NCI-H526 treated with DMSO at 0.1 percent for 48 hours (cell line): Measurements from ENCODE around the gene CYP1A1.
"Not testable (repeated sequence)": the region's sequence is repeated elsewhere in the genome, so short reads cannot be mapped to it uniquely, and the experiment has no call there.

ENCODE experiments used
- DNase-seq: peaks from one replicate; lab custom pipeline; 2025; lab: John Stamatoyannopoulos, UW

Gene CYP1A1

GRCh38 chr15:74738239-74738638 is 12.9 kb upstream of the CYP1A1 start:
- DNase-seq = not testable (repeated sequence)

DNA sequence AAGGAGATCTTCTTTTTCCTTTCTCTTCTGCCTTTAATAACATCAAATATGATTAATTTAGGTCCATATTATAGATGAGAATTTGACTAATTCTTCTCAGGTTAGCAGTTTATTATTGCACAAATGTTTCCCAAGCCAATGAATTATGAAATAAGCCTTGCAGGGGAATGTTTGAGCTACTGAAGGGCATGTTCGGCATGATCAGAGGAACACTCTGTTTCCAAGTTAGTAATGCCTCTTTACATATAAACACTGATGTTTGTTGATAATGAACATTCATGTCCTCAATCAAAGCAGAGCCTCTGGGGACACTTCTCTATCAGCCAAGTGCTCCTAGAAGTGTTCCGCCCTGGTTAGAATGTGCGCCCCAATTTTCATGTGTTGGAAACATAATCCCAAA is 10.0 kb upstream of the CYP1A1 start:
- DNase-seq = no peak

DNA sequence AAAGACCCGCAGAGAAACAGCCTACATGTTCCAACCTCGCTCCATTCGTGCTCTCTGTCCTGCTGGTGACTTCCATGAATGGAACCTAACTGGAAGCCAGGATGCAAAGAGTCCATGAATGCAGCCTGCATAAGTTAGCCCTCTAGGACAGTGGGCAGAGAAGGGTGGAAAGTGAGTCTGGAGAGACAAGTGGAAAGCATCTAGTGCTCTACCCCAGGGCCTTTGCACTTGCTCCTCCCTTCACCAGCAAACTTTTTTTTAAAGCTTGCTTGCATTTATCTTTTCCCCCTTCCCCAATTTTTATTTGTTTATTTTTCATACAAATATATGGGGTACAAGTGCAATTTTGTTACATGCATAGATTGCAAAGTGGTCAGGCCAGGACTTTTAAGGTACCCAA is 7.9 kb upstream of the CYP1A1 start:
- DNase-seq = no peak

DNA sequence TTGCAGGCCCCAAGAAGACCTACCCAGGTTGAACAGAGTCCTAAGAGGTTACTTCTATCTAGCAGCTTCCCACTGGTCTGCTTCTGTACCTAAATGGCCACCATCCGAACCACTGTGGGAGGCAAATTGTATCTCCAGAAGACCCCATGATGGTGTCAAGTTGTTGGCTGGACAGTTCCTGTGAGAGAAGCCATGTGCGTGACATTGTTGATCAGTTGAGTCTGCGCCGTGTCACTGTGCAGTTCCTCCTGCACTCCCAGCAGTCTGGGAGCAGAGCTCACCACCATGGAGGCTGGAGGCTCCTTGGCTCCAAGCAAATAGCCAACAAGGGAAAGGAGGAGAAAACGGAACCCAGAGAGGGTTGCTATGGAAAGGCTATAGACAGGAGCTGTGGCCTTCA is 7.5 kb upstream of the CYP1A1 start:
- DNase-seq = no peak

DNA sequence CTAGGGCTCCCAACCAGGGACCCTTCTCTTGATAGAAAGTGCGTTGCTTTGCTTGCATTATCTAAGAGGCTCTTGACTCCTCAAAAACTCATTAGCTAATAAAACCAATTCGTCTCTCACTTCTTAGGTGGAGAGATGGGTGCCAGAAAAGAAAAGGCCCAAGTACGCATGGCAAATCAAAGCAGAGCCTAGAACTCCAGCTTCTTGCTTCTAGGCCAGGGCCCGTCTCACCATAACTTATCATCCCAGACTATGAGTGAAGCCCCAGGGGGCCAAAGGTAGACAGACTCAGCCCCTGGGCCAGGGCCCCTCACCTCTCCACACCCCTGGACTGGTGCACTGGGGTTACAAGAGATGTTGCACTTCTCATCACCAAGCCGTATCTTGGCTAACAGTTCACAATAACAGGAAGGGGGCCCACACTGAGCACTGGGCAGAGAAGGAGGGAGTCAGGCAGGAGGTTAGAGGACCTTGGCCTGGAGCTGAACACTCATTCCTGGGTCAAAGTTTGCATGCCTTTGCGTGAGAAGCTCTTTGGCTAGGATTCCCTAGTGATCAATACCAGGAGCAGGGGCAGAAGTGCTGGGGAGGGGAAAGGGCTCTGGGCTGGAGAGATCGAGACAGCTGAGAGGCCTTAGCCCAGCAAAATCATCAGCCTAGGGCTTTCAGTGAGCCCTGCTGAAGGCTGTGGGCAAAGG is 5.4 kb upstream of the CYP1A1 start:
- DNase-seq = no peak

DNA sequence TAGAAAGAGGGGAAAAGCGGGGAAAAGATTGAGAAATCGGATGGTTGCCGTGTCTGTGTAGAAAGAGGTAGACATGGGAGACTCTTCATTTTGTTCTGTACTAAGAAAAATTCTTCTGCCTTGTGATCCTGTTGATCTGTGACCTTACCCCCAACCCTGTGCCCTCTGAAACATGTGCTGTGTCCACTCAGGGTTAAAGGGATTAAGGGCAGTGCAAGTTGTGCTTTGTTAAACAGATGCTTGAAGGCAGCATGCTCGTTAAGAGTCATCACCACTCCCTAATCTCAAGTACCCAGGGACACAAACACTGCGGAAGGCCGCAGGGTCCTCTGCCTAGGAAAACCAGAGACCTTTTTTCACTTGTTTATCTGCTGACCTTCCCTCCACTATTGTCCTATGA is 4.0 kb upstream of the CYP1A1 start:
- DNase-seq = not testable (repeated sequence)

DNA sequence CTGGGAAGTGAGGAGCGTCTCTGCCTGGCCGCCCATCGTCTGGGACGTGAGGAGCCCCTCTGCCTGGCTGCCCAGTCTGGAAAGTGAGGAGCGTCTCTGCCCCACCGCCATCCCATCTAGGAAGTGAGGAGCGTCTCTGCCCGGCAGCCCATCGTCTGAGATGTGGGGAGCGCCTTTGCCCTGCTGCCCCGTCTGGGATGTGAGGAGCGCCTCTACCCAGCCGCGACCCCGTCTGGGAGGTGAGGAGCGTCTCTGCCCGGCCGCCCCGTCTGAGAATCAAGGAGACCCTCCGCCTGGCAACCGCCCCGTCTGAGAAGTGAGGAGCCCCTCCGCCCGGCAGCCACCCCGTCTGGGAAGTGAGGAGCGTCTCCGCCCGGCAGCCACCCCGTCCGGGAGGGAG is 3.4 kb upstream of the CYP1A1 start:
- not testable (repeated sequence) for DNase-seq

- DNase-seq = no peak
Measured at GRCh38 chr15:74727727-74728126, 2.4 kb upstream of the CYP1A1 start.

DNA sequence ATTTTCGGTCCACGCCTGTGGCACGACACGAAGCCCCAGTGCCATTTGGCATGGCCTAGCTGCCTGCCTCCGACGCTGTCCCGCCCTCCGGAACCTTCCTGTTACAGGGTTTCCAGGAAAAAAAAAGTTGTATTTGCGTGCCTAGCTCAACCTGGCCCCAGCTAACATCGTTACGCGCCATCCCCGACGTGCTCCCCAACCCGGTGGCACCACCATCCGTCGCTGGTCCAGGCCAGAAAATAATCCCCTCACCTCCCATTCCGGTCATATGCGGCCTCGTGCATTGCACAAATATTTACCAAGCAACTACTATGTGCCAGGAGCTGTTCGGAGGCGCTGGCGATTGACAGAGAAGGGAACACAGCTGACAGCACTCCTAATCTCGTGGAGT is 1.4 kb upstream of the CYP1A1 start:
- no peak for DNase-seq

DNA sequence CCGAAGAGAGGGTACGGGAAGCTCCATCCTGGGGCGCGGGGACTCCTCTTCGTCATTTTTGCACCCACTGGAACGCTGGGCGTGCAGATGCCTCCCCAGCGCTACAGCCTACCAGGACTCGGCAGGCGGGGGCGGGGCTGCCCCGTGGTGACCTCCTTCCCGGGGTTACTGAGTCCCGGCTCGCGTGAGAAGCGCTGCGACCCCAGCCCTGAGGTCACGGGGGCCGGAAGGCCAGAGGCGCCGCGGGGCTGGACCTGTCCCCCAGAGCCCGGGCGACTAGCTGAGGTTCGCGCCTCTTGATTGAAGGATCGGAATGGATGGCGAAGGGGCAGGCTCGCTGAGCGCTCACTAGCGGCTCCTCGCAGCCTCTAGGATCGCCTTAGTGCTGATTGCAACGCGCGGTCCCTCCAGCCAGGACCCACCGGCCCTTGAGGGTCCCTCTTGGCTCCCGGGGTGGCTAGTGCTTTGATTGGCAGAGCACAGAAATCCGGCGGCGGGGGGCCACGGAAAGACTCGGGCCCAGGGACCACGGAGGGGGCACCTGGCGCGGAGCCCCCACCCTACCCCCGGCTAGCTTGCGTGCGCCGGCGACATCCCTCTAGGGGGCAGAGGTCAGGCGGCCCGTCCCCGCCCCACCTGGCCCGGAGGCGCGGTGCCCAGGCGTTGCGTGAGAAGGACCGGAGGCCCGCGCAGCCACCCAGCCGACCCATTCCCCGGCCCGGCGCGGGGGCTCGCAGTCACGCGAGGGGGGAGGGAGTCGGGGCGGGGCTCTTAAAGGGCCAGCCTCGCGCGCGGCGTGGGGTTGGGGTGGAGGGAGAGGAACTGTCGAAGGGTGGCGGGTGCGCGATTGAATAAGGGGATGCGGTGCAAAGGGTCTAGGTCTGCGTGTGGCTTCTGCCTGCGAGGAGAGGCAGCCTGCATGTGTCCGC is 781 bp upstream of the CYP1A1 start:
- no peak for DNase-seq

GRCh38 chr15:74724570-74725224 is 631 bp downstream of the CYP1A1 start:
- DNase-seq = no peak

- DNase-seq = peak; percentile 57
Measured at GRCh38 chr15:74723754-74724334, 1.5 kb downstream of the CYP1A1 start.

- DNase-seq = no peak
Measured at GRCh38 chr15:74723187-74723586, 2.1 kb downstream of the CYP1A1 start.

GRCh38 chr15:74722591-74722990 is 2.7 kb downstream of the CYP1A1 start:
- DNase-seq = no peak

GRCh38 chr15:74716651-74717050 is 8.7 kb downstream of the CYP1A1 start:
- DNase-seq = no peak

GRCh38 chr15:74712311-74712710 is 13.0 kb downstream of the CYP1A1 start:
- no peak for DNase-seq

DNA sequence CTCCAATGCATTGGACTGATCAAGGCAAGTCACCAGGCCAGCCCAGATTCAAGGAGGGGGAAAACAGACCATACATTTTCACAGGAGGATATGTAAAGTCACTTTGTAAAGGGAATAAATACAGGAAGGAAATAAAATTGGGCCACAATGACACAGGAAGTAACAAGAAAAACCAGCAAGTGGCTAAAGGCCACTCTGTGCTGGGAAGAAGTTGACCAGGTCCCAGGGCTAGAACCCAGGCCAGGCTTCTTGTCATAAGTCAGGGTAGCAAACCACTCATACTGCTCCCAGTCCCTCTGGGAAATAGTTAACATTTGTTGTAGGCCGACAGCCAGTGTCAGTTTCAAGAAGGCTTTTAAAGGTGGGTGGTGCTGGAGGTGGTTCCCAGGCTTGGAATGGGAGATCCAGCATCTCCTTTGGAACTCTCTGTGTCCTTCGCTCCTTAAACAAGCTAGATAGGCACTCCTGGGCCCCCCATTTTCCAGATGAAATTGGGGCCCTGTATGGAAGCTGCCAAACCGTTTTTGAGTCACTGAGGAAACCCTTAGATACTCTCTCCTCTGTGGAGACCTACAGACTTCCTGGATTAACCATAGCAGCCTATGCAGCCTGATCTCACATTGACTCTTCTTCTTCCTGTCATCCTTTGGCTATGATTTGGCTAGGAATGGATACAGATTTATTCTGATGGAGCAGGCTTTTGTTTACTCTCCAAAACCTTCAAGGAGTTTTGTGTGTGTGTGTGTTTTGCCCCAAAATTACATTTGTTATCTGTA is 14.8 kb downstream of the CYP1A1 start:
- no peak for DNase-seq

DNA sequence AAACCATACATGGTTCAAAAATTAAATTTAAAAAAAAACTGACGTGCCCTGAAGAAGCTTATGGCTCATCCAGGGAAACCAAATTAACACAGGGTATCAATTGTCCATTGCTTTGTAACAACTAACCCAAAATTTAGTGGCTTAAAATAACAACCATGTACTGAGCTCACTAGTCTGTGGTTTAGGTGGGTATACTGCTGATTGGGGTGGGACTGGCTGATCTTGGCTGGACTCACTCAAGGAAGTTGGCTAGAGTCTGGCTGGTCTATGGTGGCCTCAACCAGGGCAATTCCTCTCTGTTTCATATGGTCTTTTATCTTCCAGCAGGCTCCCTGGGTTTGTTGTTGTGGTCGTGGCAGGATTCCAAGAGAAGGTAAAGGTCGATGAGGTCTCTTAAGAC is 15.4 kb downstream of the CYP1A1 start:
- DNase-seq = no peak

GRCh38 chr15:74709011-74709410 is 16.3 kb downstream of the CYP1A1 start:
- DNase-seq = no peak

- DNase-seq = no peak
Measured at GRCh38 chr15:74696808-74697207, 28.5 kb downstream of the CYP1A1 start.

DNA sequence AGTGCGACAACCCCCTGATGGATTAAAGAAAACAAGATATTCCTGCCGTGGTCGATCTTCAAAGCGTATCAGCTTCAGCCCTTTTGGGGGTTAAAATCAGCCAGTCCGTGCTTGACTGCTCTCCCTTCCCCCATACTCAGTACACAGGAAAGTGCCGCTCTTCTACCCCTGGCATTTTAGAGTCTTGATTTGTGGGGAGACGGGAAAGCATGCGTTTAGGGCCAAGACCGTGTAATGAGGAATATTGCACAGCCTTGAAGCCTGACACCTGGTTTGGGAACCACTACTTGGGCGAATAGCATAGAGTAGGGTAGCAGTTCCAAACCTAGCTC is 29.0 kb downstream of the CYP1A1 start:
- DNase-seq = no peak
